ENCODE results near the gene BAIAP2L2.

DNA sequence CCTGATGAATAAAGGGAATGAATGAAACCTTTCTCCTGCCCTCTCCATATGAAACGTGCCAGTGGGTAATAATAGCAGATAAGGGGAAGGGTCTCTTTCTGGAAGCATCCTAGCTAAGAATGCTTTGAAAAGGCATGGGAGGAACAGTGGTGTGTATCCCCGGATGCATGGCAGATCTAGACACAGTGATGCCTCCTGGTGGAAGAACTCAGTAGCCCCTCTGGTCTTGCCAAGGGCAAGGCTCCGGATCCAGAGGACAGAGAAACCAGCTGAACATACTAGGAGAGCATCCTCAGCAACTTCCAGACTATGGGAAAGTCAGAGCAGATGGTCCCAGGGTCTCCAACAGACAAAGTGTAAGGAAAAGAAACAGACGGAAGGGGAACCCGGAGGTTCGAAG is 6.4 kb downstream of the BAIAP2L2 start:
- TF ChIP-seq POLR2A (IDR thresholded peaks at IDR 0.05): no peak
- TF ChIP-seq, protein P1, sequence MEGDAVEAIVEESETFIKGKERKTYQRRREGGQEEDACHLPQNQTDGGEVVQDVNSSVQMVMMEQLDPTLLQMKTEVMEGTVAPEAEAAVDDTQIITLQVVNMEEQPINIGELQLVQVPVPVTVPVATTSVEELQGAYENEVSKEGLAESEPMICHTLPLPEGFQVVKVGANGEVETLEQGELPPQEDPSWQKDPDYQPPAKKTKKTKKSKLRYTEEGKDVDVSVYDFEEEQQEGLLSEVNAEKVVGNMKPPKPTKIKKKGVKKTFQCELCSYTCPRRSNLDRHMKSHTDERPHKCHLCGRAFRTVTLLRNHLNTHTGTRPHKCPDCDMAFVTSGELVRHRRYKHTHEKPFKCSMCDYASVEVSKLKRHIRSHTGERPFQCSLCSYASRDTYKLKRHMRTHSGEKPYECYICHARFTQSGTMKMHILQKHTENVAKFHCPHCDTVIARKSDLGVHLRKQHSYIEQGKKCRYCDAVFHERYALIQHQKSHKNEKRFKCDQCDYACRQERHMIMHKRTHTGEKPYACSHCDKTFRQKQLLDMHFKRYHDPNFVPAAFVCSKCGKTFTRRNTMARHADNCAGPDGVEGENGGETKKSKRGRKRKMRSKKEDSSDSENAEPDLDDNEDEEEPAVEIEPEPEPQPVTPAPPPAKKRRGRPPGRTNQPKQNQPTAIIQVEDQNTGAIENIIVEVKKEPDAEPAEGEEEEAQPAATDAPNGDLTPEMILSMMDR (IDR thresholded peaks at IDR 0.05): no peak
